Activated CD8-positive, alpha-beta memory T cell treated with anti-CD3 and anti-CD28 coated beads for 4 hours (primary cell): ENCODE results near the gene TTLL11.

Source experiments
- DNase-seq, 2 donors: peaks; one replicate each; pipeline ENCODE4 v3.0.0-alpha.2; 2020; ENCODE audit warnings: low read depth in 2 of 2

TTLL11 gene

DNA sequence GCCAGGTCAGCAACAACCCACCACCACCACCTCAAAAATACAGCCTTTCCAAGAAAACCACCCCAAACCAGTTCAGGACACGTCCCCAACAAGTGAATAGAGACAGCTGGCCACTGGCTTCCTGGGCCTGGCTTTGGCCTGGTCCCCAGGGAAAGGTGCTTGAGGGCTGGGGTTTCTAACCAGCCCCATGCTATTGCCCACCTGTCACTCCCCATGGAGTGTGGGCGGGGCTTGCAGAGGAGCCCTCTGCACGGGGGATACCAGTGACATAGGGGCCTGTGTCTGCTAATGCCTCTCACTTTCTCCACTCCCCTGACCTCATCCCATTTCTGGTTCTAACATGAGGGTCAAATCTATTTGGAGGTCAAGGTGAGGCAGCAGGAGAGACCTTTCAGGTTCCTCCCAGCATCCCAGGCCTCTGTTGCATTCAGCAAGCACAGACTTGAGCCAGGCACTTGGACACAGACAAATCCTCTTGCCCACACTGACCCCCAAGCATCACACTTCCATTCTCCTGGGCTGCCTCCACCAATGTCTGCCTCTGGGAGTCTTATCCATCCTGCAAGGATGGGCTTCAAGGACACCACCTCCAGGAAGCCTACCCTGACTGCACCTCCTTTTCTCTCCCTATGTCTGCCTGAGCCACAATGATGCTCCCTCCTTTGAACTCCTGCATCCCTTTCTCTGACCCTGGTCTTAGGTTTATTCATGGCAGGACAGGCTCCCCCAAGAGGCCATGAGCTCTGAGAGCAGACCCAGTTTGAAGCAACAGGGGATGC is 16.1 kb upstream of the TTLL11 start:
- DNase-seq, result no peak

DNA sequence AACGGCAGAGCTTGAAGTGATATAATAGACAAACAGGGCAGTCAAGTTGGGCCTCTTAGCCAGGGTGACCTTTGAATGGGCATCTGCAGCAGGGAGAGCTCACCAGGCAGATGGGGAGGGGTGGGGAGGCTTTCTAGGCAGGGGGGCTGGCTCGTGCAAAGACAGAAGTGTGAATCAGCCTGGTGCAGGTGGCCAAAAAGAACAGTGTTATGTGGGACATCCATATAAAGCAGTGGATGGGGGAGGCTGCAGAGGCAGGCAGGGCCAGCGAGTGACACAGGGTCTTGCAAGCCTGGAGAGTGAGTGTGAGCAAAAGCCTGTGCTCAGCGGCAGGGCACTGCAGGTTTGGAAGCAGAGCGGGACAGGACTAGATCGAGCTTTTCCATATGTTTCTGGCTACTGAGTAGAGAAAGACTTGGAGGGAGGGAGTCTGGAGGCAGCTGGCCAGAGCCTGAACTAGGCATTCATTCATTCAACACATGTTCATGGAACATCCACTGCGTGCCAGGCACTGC is 14.2 kb upstream of the TTLL11 start:
- no peak for DNase-seq

DNA sequence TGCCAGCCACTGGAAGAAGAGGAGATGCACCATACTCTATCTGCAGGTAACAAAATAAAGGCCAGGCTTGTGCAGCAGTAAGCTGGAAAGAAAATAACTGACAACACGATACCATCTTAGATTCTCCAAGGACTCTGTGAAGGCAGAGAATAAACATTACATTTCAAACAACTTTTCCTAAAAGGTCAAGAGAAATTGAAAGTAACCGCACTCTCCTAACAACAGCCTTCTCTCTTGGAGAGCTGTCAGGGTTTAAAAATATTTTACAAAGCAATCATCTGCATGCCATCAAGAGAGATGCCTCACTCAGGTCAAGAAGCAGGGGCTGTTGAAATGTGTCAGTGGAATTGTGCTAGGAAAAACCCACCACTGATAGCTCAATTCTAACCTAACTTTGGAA is 13.5 kb upstream of the TTLL11 start:
- DNase-seq, result no peak

DNA sequence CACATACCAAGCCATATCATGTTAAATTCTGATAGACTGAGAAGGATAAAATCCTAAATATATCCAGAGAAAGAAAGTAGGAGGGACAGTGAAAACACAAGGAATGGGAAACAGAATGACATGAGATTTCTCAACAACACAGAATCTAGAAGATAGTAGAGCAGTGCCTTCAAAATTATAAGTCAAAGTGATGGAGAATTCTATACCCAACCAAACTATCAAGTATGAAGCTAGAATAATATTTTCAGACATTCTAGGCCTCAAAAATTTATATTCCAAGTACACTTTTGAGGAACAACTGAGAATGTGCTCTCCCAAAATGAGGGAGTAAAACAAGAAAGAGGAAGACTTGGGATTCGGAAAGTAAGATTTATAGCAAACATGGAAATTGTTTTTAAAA is 10.9 kb upstream of the TTLL11 start:
- DNase-seq, result no peak

DNA sequence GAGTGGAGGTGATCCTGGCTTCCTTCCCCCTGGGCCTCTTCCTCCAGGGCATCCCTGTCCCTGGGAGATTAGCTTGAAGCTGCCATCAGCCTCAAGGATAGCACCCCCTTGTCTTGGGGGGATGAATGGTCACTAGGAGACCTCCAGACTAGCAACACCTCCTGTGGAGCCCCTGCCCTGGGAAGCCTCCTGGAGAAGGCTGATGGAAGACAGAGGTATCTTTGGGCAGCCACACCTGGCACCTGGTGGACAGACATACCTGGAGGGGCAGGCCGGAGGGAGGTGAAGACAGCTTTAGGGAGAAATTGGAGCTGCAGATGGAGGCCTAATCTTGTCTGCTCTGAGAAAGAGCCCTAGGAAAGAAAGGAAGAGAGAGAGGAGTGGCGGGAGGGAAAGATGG is 9.0 kb upstream of the TTLL11 start:
- no peak for DNase-seq

DNA sequence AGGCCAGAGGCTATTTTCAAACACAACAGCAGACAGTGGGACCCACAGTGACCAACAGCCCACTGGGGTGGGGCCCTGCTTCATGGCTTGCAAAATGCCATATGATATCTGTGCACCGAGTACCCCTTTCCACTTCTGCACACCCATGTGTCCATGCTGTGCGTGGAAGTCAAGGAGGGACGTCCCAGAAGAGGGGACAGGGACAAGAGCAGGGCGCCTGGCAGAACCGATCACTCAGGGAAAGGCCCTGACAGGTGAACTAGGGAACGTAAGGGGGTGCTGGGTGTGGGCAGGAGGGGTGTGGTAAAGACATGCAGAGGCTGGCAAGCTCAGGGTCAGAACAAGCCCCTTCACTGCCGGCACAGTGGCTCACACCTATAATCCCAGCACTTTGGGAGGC is 7.6 kb upstream of the TTLL11 start:
- no peak for DNase-seq

DNA sequence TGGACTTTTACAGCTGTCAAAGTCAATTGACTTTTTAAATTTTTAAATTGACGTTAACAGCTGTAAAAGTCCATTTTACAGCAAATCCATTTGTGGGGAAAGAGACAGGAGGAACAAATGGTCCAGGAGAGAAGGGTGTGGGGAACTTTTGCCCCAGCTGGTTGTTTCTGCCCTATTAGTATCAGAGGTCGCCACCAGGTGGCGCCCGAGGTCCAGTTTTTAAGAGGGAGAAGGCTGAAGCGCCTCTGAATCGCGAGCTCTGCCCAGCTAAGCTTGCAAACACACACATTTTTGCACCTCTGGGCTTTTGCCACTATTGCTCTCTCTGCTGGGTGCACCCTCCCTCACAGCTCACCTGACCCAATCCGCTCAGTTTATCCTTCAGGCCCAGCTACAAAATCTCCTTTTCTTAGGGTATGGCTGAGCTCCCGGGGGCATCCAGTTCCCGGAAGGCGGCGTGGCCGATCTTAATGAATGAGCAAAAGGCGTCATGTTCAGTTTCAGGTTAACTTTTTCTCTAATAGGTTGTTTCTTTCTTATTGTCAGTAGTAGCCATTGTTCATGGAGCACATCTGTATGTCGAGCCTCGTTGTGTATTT is 6.3 kb upstream of the TTLL11 start:
- peak; percentile 54 to 55 for DNase-seq

DNA sequence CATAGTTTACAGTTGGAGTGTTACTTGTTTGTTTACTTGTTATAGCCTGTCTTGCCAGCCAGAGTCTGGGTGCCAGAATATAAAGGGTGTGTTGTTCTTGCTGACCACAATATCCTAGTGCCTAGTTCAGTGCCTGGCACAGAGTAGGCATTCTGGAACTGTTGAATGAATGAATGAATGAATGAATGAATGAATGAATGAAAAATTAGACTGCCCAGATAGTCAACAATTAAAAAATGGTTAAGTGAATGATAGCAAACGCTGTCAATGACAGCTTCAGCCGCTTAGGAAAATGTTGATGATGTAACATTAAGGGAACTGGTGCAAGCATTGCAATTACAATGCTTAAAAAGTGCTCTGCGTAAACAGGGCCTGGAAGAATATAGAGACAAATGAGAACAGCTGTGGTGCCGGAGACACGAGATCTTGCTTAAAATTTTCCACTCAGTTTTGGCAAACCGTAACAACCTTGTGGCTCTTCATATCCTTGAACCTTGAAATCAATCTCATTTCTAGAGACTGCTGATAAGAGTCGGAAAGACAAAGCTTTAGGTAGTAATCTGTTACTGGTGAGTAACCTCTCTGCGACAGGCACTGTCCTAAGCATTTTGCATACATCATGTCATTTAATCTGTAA is 4.7 kb upstream of the TTLL11 start:
- no peak for DNase-seq

DNA sequence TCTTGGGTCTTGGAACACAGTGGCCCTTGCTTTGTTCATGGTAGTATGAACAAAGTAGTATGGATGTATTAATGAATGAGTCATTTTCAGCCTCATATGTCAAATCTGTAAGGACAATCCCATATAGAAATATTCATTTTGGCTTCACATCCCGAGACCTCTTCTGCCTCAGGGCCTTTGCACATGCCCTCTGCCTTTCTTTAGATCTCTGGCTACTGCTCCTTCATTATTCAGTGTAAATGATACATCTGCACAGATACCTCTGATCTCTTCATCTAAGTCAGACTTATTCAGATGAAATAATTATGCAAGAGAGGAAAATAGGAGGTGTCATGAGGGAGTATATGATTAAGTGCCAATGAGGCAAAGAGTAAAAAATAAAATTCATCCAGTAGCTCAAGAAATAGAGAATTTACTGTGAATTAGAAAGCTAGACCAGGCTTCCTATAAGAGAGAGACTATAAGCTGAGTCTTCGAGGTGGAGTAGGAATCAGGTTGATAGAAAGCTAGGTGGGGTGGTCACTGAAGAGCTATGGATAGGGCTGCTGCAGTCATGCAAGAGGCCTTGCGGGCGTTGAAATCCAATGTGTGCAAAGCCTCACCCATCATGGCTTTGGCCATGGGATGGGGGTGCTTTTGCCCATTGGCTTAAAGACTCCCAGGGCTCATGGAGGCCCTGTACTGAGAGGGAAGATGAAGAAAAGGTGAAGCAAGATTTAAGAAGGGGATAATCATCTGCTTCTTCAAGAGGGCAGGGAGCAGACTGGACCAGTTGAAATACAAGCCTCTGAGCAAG is 3.7 kb upstream of the TTLL11 start:
- DNase-seq, result no peak

DNA sequence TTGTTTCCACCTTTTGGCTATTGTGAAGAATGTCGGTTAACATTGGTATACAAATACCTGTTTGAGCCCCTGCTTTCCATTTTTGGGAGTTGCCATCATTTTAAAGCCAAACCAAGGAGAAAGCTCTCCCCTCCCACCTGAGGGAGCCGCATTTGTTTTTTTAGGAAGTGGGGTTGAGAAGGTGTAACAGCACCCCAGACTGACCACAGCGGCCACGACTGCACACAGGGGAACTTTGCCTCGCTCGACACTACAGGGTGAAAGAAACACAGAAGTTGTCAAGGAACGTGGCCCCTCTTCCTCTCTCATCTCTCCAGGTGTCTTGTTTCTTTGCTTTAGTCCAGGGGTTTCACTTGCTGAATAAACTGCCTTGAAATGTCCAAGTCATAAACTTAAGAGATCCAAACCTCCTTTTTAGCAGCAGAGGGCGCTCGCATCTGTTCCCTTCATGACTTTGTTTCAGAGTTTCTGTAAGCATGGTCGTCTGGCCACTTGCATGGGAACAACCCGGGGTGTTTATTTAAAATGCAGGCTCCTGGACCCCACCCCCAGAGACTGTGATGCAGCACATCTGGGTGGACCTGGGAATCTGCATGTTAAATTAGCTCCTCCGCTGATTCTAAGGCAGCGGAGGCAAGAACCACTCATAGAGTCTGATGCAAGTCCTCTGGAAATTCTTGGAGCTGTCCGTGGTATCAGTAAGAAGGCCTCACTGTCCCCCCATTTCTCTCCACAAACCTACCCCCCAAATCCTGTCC is 2.1 kb upstream of the TTLL11 start:
- peak; percentile 6 to 13 for DNase-seq

DNA sequence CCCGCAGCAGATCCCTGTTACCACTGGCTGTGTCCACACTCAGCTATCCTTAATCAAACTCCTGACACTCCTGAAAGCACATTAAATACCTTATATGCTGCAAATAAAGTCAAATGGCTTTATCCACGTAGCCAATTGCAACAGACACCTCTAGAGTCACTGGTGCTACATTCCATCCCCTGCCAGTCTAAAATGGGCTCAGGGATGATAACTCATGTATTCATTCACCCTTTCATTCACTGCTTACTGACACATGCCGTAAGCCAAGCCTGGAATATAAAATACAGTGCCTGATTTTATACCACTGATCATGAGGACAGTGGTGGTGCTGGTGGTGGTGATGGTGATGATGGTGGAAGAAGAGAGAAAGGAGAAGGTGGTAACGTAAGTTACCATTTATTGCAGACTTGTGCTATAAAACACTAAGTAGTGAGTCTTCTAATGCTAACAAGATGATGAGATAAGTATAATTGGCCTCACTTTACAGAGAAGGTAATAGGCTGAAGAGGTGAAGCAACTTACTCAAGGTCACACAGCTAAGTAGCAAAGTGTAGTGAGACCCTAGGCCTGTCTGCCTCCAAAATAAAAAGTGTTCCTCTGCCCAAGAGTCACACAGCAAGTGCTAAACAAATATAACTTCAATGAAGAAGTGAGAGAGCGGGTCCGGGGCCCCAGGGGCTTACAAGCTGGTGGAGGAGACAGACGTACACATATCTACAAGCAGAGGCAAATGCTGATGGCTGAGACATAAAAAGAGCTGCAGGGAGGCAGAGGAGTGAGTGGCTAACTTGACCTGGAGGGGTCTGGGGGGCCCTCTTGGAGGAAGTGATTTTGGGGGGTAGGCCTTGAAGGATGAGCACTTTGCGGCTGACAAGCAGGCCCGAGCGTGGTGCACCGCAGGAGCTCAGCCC is 1.2 kb downstream of the TTLL11 start:
- no peak for DNase-seq

DNA sequence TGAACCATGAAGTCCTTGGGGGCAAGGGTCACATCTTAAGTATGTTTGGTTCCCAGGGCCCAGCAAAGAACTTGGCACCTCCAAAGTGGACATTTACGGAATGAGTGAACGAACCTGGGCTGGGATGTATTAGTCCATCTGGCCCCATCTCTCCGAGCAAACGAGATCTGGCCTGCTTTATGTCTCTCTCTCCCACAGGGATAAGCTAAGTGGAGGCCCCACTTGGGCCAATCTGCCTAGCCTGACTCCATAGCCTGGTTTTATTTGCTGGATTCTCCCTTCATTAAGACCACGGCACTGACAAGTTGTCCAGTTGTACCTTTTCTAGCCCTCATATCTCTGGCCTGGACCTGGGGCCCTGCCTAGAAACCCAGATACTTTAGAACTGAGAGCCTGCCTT is 2.1 kb downstream of the TTLL11 start:
- no peak for DNase-seq

DNA sequence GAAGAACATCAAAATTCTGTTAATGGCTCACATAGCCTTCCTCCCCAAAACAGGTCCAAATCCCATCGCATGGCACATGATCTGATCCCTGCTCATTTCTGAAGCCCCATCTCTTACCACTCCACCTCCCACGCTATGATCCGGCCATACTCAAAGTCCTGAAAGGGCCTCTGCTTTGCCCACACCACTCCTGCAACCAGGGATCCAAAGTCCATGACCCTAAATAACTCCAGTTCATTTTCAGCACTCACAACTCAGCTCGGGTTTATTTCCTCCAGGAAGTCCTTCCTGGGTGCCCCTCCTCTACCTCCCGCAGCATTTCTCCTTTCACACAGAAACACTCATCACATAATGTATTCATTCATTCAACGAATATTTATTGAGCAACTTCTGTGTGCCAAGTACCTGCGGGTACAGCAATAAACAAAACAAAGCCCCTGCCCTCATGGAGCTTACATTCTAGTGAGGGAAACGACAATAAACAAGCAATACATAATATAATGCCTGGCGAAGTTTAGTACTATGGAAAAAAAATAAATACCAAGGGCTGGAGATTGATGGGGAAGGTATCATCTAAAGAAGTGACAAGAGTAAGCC is 2.7 kb downstream of the TTLL11 start:
- DNase-seq, result no peak

DNA sequence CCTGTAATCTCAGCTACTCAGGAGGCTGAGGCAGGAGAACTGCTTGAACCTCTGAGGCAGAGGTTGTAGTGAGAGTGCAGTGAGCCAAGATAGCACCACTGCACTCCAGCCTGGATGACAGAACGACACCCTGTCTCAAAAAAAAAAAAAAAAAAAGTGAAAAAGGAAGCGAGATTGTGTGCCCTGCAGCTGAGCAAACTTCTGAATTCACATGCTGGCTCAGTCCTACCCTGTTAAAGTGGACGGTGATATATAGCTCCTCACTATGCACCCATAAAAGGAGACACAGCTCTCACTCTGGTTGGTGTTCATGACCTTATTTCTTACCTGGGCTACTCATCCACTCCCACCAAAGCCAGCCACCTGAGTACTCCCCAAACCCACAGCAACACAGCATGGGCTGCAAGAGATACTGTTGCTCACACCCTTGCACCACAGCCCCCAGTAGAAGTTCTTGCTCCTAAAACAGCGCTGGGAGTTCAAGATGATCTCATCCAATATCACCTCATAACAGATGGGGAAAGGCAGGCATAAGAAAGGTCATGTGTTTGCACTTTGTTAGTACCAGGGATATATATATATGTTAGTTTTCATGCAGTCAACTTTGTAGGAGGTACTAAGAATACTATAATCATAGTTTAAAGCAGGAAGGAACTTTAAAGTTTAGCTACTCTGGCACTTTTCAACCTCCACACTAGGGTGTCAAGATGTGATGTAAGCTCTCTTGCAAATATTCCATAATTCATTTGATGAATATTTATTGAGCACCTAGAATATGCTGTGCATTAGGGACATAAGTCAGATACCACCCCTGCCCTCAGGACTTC is 4.0 kb downstream of the TTLL11 start:
- no peak for DNase-seq

DNA sequence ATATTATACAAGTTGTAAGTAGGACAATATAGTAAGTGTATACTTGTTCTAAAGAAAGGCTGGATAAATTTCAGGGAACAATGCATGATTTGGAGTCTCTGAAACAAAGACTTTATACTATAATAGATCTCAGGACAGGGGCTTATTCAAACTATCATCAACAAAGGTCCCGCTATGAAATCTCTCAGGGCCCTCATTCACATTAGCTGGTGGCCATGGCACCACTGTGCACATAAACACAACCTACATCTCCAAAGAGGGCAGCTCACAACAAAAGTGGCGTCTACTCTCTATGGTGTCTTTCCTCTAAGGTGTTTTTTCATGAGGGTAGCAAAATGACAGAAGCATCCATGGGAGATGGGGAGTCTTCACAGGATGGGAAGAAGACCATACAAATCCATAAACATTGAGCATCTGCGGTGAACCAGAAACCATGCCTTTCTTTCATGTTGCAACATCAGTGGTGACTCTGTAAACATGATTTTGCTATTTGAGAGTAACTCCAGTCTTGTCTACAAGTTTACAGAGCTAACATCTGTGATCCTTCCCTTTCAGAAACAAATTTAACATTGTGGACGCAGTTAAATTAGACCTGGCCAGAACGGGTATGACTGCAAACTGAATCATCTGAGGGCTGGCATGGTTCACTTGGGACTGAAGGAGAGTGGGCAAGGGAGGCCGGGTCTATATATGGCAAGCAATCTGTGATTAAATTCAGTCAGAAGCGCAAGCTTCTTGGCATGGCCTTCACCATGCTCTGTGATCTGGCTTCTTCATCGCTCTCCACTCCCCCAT is 5.5 kb downstream of the TTLL11 start:
- no peak for DNase-seq

DNA sequence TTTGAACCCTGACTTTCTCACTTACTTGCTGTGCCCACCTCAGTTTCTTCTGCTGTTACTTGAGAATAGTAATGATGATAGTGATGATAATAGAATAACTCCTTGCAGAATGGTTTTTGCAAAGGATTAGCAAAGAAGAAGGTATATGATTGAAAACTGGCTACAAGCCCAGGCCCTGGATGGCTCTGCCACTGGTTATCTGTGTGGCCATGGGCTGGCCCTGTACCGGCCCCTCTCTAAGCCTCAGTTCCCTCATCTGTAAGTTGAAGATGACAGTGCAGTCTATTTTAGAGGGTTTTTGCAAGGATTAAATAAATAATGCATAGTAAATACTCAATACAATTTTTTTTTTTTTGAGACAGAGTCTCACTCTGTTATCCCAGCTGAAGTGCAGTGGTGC is 6.2 kb downstream of the TTLL11 start:
- no peak for DNase-seq

DNA sequence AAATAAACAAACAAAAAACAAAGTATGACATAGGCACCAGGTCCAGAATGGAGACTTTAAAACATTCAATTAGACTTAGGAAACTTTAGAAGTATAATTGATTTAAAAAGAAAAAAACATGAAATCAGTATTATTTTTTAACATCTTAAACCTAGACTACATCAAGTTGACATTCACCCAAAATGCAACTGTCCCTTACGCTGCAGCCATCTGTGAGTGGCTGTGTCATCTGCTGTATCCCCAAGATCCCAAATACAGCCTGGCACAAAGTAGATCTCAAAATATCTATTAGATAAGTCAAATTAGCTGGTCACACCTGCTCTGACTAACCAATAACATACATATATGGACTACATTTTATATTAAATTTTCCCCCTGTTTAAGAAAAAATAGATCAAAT is 7.8 kb downstream of the TTLL11 start:
- DNase-seq, result no peak

DNA sequence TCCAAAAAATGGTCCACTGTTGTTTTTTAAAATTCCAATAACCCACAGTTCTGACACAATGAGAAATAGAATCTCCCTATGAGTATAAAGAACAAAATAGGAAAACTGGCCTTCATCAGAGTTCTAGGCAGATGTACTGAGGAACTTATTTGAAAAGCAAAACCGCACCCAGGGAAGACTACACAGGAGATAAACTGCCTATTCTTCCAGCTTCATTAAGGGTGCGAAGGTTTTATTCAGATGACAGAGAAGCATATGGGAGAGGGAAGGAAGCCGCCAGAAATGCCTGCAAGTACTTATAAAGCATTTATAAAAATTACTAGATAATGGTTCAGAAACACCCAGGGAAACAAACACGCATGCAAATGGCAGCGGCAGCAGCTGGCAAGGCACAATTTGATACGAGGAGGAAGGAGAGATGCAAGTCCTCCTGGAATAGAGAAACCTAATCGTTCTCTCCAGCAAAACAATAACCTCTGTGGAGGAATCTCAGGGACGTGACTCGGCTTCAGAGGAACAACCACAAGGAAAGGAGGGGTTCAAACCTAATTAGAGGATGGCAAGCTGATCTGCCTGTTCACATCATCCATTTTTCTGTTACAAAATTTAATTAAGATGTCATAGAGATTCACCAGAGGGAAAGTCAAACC is 9.0 kb downstream of the TTLL11 start:
- DNase-seq, result no peak
